ENCODE data around the gene RAB11FIP4.

DNA sequence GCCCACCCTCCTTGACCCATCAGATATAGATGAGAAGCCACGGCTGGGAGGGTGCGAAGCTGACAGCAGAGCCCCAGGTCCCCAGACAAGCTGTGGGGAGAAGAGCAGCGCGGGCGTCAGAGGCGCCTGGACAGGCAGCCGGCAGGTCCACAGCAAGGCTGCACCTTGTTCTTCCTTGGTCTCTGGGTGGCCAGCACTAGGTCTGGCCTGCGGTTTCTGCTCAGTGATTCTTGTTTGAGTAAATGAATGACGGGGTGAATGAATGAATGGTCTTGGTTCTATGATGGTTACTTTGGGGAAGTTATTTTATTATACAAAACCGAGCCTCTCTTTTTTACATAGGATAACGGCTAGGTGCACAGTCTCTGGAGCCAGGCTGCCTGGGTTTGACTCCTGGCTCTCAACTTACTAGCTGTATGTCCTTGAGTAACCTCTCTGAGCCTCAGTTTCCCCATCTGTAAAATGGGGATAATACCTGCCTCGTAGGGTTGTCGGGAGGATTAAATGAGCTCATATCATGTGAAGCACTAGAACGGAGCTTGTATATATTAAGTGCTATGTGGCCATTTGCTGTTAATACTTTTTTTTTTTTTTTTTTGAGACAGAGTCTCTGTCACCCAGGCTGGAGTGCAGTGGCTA is 86.1 kb downstream of the RAB11FIP4 start:
- TF ChIP-seq, protein P1, sequence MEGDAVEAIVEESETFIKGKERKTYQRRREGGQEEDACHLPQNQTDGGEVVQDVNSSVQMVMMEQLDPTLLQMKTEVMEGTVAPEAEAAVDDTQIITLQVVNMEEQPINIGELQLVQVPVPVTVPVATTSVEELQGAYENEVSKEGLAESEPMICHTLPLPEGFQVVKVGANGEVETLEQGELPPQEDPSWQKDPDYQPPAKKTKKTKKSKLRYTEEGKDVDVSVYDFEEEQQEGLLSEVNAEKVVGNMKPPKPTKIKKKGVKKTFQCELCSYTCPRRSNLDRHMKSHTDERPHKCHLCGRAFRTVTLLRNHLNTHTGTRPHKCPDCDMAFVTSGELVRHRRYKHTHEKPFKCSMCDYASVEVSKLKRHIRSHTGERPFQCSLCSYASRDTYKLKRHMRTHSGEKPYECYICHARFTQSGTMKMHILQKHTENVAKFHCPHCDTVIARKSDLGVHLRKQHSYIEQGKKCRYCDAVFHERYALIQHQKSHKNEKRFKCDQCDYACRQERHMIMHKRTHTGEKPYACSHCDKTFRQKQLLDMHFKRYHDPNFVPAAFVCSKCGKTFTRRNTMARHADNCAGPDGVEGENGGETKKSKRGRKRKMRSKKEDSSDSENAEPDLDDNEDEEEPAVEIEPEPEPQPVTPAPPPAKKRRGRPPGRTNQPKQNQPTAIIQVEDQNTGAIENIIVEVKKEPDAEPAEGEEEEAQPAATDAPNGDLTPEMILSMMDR (IDR thresholded peaks at IDR 0.05): no peak
- TF ChIP-seq EZH2 (IDR thresholded peaks at IDR 0.05; ENCODE audit: borderline replicate concordance, insufficient read depth, low read depth, low read length, poor library complexity, severe bottlenecking): no peak
